Body of pancreas (tissue), 4 donors: ENCODE measurements around the gene SLC25A33. TPM values are rescaled to one million over a fixed set of nuclear protein-coding genes. Genes with fewer than 3 reads are reported as not detected.
"Not testable (repeated sequence)": the region's sequence is repeated elsewhere in the genome, so short reads cannot be mapped to it uniquely, and the experiment has no call there.

Source experiments
- ATAC-seq: fragments of 150-250 bp; one replicate; pipeline ENCODE4 v1.9.1; 2016
- DNase-seq, 4 donors: peaks; one replicate each; pipeline ENCODE4 v3.0.0-alpha.2; 2019
- H3K27ac ChIP-seq, 4 donors: fragments of 200-600 bp; sonication (generic); 1 replicate in 3 of 4; 2 replicates in 1 of 4; pipeline versions ENCODE4 v1.5.1 to v1.6.1; 2016 to 2019; ENCODE audit warnings: mild to moderate bottlenecking in 1 of 4, mixed read lengths in 1 of 4, moderate library complexity in 1 of 4
- H3K27me3 ChIP-seq, 2 donors: fragments of 200-600 bp; sonication (generic); one replicate each; pipeline ENCODE4 v1.6.0; 2016; ENCODE audit warnings: mild to moderate bottlenecking in 1 of 2
- H3K36me3 ChIP-seq, 2 donors: fragments of 200-600 bp; sonication (generic); replicated peaks in 1 of 2; 2 replicates each; pipeline ENCODE4 v1.5.1; 2016; ENCODE audit warnings: low read depth in 2 of 2; ENCODE audit not compliant: insufficient read depth in 1 of 2
- H3K4me1 ChIP-seq: fragments of 200-600 bp; sonication (generic); one replicate; pipeline ENCODE4 v1.6.0; 2016
- H3K4me3 ChIP-seq, 2 donors: fragments of 200-600 bp; sonication (generic); 1 replicate in 1 of 2; 2 replicates in 1 of 2; pipeline ENCODE4 v1.5.1; 2016 to 2019
- H3K9me3 ChIP-seq, 3 donors: fragments of 200-600 bp; sonication (generic); 1 replicate in 2 of 3; 2 replicates in 1 of 3; pipeline ENCODE4 v1.5.1; 2016
- POLR2A ChIP-seq, 3 donors: fragments of 450-650 bp; IDR thresholded peaks; one replicate each; pipeline ENCODE4 v1.6.1; 2016; ENCODE audit warnings: antibody characterized with exemption in 3 of 3, mild to moderate bottlenecking in 2 of 3
- WGBS, 2 donors: methylation state at CpG; one replicate each; pipeline ENCODE4 v1.1.5; 2017; 5-methylcytosine and 5-hydroxymethylcytosine counted together
- intact Hi-C: fragments of 100-400 bp; cut with DNase I; formaldehyde crosslinking; loops from one replicate; pipeline ENCODE4 v1.15.1; 2023
- total RNA-seq, 2 donors: library from RNA; depleted of rRNA; stranded (reverse); fragments of >200 nt; gene quantifications; one replicate each; pipeline ENCODE4 v1.1.0, GENCODE V29; 2016
- TF ChIP-seq, protein P1 (sequence below), 7 experiments: fragments of 450-650 bp in 4 of 7; fragments of 200-600 bp in 3 of 7; sonication (generic) in 3 of 7; IDR thresholded peaks; one replicate each; pipeline ENCODE4 v1.5.1; 2016 to 2019; ENCODE audit warnings: antibody characterized with exemption in 7 of 7

The SLC25A33 gene
- total RNA-seq, 2 donors from 2014 or later = 1.0 to 2.0 TPM

DNA sequence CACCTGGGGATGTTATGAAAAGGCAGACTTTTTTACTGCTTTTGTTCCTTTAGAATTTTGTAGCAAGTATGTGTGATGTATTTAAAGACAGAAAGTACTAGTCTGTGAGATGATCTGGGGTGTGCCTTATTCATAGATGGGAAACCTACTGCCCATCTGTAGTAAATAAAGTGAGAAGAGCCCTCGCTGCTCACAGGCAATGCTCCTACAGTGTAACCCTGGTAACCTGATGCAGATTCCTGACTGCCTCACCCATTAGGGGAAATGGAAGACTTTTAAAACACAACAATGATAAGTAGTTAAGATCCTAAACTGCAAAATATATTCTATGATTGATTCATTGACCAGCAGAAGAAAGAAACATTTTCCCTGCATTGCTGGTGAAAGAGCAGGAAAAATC lies 30.0 kb downstream of the SLC25A33 start:
- WGBS, 2 donors = 77 to 88% methylated on average over 1 of the region's 1 CpG
- Histone ChIP-seq H3K4me1 (no peaks in the 10 kb centered on the region), H3K4me3 (no peak overlapping the region), H3K27ac (no peak overlapping the region), H3K36me3 (peaks cover 0 to 3% of the 10 kb centered on the region in 2 donors), H3K27me3 (no peaks in the 10 kb centered on the region), H3K9me3 (no peaks in the 10 kb centered on the region)
- intact Hi-C loops = no loop called here
- DNase-seq (no peak), ATAC-seq (no peak)
- TF ChIP-seq, protein P1, sequence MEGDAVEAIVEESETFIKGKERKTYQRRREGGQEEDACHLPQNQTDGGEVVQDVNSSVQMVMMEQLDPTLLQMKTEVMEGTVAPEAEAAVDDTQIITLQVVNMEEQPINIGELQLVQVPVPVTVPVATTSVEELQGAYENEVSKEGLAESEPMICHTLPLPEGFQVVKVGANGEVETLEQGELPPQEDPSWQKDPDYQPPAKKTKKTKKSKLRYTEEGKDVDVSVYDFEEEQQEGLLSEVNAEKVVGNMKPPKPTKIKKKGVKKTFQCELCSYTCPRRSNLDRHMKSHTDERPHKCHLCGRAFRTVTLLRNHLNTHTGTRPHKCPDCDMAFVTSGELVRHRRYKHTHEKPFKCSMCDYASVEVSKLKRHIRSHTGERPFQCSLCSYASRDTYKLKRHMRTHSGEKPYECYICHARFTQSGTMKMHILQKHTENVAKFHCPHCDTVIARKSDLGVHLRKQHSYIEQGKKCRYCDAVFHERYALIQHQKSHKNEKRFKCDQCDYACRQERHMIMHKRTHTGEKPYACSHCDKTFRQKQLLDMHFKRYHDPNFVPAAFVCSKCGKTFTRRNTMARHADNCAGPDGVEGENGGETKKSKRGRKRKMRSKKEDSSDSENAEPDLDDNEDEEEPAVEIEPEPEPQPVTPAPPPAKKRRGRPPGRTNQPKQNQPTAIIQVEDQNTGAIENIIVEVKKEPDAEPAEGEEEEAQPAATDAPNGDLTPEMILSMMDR (IDR thresholded peaks at IDR 0.05) = no peak
- no peak for TF ChIP-seq POLR2A (IDR thresholded peaks at IDR 0.05)

GRCh38 chr1:9570886-9571529 lies 31.7 kb downstream of the SLC25A33 start:
- not testable (repeated sequence) for H3K27me3 ChIP-seq, H3K4me3 ChIP-seq, H3K27ac ChIP-seq, H3K4me1 ChIP-seq, H3K36me3 ChIP-seq, DNase-seq, ATAC-seq, H3K9me3 ChIP-seq
- intact Hi-C loops = loop anchor here (5.0 kb wide), 1 partner anchor 74 kb away; no protein-coding TSS in a partner anchor
- WGBS, 2 donors = 82 to 90% methylated on average over 14 to 16 of the region's 16 CpGs

DNA sequence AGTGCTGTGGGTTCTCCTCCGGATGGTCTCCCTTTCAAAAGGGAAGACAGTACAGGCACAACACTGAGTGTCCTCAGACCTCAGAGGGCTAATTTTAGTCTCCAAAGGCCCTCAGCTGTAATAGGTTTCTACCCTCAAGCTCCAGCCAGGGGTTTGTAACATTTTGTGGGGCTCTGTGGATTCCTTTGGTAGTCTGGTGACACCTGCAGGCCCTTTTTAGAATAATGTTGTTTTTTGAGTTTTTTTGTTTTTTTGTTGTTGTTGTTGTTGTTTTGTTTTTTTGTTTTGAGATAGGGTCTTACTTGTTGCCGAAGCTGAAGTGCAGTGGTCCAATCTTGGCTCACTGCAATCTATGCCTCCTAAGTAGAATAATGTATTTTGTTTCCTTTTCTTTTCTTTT lies 34.5 kb downstream of the SLC25A33 start:
- 75 to 97% methylated on average over 2 of the region's 2 CpGs for WGBS, 2 donors
- Histone ChIP-seq H3K4me1 (no peaks in the 10 kb centered on the region), H3K9me3 (no peaks in the 10 kb centered on the region), H3K27ac (no peak overlapping the region), H3K27me3 (no peaks in the 10 kb centered on the region), H3K36me3 (peaks cover 0 to 3% of the 10 kb centered on the region in 2 donors), H3K4me3 (no peak overlapping the region)
- TF ChIP-seq POLR2A (IDR thresholded peaks at IDR 0.05) = no peak
- TF ChIP-seq, protein P1 (IDR thresholded peaks at IDR 0.05) = peak in 5 of 7 experiments; percentile 24 to 69 (median 46)
- ATAC-seq = no peak
- no peak for DNase-seq
- intact Hi-C loops = loop anchor here (5.0 kb wide), 1 partner anchor 76 kb away; no protein-coding TSS in a partner anchor

DNA sequence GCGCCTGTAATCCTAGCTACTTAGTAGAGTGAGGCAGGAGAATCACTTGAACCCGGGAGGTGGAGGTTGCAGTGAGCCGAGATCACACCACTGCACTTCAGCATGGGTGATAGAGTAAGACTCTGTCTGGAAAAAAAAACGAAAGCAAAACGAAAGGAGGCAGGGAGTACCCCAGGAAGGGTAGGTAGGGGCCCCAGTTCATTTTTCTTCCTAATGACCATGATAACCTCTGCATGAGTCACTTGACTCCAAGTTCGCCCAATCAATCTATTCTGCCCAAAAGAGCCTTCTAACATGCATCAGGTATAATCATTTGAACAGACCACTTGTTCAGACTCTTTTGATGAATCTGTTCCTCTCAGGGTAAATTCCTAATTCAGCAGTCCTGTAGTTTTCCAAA lies 36.2 kb downstream of the SLC25A33 start:
- H3K4me1 ChIP-seq = no peaks in the 10 kb centered on the region
- DNase-seq (no peak), ATAC-seq (no peak)
- H3K27ac ChIP-seq = no peak overlapping the region
- H3K9me3 ChIP-seq = no peaks in the 10 kb centered on the region
- H3K4me3 ChIP-seq = no peak overlapping the region
- H3K27me3 ChIP-seq = no peaks in the 10 kb centered on the region
- TF ChIP-seq, protein P1 (IDR thresholded peaks at IDR 0.05) = no peak
- TF ChIP-seq POLR2A (IDR thresholded peaks at IDR 0.05) = no peak
- intact Hi-C loops = no loop called here
- 86 to 89% methylated on average over 6 of the region's 6 CpGs for WGBS, 2 donors
- H3K36me3 ChIP-seq = peaks cover 0 to 6% of the 10 kb centered on the region in 2 donors

DNA sequence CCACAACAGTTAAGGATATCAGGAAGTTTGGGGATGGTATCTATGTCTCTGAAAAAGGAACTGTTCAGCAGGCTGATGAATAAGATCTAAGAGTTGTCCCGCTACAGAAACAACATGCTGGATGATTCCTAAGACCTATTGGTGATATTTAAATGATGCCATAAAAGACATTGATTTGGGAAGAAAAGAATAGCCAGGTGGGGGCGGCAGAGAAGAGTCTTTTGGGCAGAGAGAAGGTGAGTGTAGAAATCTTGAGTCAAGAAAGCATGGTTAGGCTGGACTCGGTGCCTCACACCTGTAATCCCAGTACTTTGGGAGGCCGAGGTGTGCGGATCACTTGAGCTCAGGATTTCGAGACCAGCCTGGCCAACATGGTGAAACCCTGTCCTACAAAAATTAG lies 37.6 kb downstream of the SLC25A33 start:
- Histone ChIP-seq H3K4me1 (no peaks in the 10 kb centered on the region), H3K27ac (no peak overlapping the region), H3K4me3 (no peak overlapping the region), H3K9me3 (no peaks in the 10 kb centered on the region), H3K27me3 (no peaks in the 10 kb centered on the region), H3K36me3 (peaks cover 0 to 4% of the 10 kb centered on the region in 2 donors)
- intact Hi-C loops = no loop called here
- WGBS, 2 donors = 86 to 87% methylated on average over 6 of the region's 6 CpGs
- TF ChIP-seq, protein P1 (IDR thresholded peaks at IDR 0.05) = no peak
- TF ChIP-seq POLR2A (IDR thresholded peaks at IDR 0.05) = no peak
- ATAC-seq = no peak
- no peak for DNase-seq
